Superior temporal gyrus (tissue), 1 donor: Measurements from ENCODE around the gene RAI1.

ENCODE experiments used
- DNase-seq: peaks from one replicate; pipeline ENCODE4 v3.0.0-alpha.2; 2016; ENCODE audit errors: extremely low spot score

Gene RAI1

GRCh38 chr17:17847118-17847689 lies 165.9 kb downstream of the RAI1 start:
- no peak for DNase-seq

GRCh38 chr17:17847726-17848125 lies 166.5 kb downstream of the RAI1 start:
- no peak for DNase-seq

GRCh38 chr17:17848311-17849082 lies 167.2 kb downstream of the RAI1 start:
- no peak for DNase-seq

GRCh38 chr17:17849147-17849820 lies 168.0 kb downstream of the RAI1 start:
- peak; percentile 62 for DNase-seq

GRCh38 chr17:17849845-17850373 lies 168.7 kb downstream of the RAI1 start:
- peak; percentile 64 for DNase-seq

- DNase-seq: no peak
Observed at GRCh38 chr17:17851103-17852002, 170.1 kb downstream of the RAI1 start.

GRCh38 chr17:17852930-17853329 lies 171.7 kb downstream of the RAI1 start:
- no peak for DNase-seq

- no peak for DNase-seq
Observed at GRCh38 chr17:17853811-17854447, 172.7 kb downstream of the RAI1 start.

GRCh38 chr17:17855976-17856375 lies 174.7 kb downstream of the RAI1 start:
- no peak for DNase-seq

GRCh38 chr17:17856386-17856785 lies 175.1 kb downstream of the RAI1 start:
- no peak for DNase-seq

- DNase-seq: no peak
Observed at GRCh38 chr17:17857496-17857895, 176.2 kb downstream of the RAI1 start.

- peak; percentile 88 for DNase-seq
Observed at GRCh38 chr17:17859909-17860765, 178.9 kb downstream of the RAI1 start.

GRCh38 chr17:17860766-17861107 lies 179.5 kb downstream of the RAI1 start:
- DNase-seq: no peak
